ENCODE results near the gene SLC29A1. TPM values are rescaled to one million over a fixed set of nuclear protein-coding genes. Genes with fewer than 3 reads are reported as not detected.
A peak's percentile ranks its signal among the peaks of the same experiment; 100 is the strongest.

SLC29A1 gene
- total RNA-seq, 1 donor from 2014 or later: 55.0 TPM

DNA sequence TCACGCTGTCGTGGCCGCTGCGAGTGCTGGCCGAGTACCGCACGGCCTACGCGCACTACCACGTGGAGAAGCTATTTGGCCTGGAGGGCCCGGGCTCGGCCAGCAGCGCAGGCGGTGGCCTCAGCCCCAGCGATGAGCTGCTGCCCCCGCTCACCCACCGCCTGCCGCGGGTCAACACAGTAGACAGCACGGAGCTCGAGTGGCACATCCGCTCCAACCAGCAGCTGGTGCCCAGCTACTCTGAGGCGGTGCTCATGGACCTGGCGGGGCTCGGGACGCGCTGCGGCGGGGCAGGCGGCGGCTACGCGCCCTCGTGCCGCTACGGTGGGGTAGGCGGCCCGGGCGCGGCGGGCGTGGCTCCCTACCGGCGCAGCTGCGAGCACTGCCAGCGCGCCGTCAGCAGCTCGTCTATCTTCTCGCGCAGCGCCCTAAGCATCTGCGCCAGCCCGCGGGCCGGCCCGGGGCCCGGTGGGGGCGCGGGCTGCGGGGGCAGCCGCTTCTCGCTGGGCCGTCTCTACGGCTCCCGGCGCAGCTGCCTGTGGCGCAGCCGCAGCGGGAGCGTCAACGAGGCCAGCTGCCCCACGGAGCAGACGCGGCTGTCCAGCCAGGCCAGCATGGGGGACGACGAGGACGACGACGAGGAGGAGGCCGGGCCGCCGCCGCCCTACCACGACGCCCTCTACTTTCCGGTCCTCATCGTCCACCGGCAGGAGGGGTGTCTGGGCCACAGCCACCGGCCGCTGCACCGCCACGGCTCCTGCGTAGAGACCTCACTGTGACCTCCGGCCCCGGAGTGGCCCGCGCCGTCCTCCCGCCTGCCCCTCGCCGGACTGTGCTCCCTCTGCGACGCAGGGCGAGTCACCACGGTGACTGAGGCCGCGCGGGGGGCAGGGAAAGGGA, 52.6 kb downstream of the SLC29A1 start:
- Mint-ChIP-seq H3K4me3 (no peak overlapping the region), H3K36me3 (ENCODE audit: low read depth) (peaks cover 4% of the 10 kb centered on the region), H3K27me3 (ENCODE audit: low read depth) (peaks cover 19% of the 10 kb centered on the region), H3K9me3 (no peaks in the 10 kb centered on the region), H3K27ac (ENCODE audit: unreplicated experiment) (no peak overlapping the region), H3K4me1 (peaks cover 23% of the 10 kb centered on the region)
- TF ChIP-seq, protein P1, sequence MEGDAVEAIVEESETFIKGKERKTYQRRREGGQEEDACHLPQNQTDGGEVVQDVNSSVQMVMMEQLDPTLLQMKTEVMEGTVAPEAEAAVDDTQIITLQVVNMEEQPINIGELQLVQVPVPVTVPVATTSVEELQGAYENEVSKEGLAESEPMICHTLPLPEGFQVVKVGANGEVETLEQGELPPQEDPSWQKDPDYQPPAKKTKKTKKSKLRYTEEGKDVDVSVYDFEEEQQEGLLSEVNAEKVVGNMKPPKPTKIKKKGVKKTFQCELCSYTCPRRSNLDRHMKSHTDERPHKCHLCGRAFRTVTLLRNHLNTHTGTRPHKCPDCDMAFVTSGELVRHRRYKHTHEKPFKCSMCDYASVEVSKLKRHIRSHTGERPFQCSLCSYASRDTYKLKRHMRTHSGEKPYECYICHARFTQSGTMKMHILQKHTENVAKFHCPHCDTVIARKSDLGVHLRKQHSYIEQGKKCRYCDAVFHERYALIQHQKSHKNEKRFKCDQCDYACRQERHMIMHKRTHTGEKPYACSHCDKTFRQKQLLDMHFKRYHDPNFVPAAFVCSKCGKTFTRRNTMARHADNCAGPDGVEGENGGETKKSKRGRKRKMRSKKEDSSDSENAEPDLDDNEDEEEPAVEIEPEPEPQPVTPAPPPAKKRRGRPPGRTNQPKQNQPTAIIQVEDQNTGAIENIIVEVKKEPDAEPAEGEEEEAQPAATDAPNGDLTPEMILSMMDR (conservative IDR thresholded peaks at IDR 0.05): no peak
- DNase-seq (ENCODE audit: low read depth, low spot score): no peak

DNA sequence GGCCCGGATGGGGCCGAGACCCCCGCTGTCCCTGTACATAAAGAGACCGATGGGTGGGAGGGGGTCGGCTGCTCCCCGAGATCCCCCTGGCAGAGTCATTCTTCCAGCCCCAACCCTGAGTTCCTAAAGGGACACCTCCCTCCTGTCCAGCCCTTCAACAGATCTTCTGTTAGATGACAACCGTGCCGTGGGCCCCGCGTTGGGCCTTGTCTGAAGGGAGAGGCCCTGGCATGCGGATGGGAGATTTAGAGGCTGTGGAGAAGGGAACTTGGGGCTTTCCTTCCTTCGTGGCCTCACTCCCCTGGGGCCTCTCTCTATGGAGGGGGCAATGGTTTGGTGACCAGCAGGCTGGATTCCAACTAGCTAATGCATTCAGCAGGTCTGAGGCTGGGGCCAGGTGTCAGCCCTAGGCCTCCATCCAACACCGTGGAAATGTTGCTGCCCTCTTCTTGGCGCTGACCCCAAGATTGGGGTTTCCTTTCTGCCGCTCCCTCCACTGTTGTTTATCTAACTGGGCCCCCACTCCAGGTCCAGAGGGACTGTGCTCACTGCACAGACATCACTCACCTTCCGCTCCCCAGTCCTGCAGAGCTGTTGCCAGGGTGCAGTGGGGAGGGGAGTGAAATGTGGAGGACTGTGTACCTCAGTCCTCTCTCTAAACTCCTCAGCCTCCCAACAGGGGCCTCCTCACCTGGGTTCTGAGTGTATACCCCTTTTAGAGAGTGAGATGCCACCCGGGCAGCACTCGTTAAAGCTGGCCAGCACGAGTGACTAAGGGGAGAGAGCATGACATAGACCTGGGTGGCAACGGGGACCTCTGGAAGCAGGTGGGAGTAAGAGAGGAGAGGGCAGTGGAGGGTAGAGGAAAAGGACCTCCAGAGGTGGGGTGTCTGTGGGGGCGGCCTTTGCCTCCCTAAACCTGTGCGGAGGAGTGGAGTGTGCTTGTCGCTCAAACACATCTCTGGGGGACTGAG, 53.6 kb downstream of the SLC29A1 start:
- Mint-ChIP-seq H3K4me3 (peak overlapping the region; percentile 38), H3K27me3 (ENCODE audit: low read depth) (peaks cover 21% of the 10 kb centered on the region)

DNA sequence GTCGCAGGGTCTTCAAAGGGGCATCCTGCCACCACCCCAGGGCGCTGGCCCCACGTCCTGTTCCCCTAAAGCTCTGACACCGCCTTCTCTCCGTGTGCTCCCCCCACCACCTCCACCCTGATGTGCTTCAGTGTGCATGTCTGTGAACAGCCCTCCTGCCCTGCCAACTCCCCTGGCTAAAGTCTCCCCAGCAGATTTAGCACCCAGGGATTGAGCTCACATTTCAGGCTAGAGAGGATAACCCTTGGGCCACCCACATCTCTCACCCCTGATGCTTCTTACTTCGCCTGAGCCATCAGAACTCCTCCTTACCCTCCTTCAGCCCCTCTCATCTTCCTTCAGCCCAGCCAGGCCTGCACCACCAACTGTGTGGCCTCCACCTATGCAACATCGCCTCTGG, 54.4 kb downstream of the SLC29A1 start:
- no peak overlapping the region for H3K4me3 Mint-ChIP-seq
- TF ChIP-seq, protein P1 (conservative IDR thresholded peaks at IDR 0.05): no peak
- H3K4me1 Mint-ChIP-seq: peaks cover 7% of the 10 kb centered on the region
- peaks cover 23% of the 10 kb centered on the region for H3K27me3 Mint-ChIP-seq (ENCODE audit: low read depth)
- H3K27ac Mint-ChIP-seq (ENCODE audit: unreplicated experiment): no peak overlapping the region
- H3K36me3 Mint-ChIP-seq (ENCODE audit: low read depth): peaks cover 4% of the 10 kb centered on the region
- no peaks in the 10 kb centered on the region for H3K9me3 Mint-ChIP-seq
- no peak for DNase-seq (ENCODE audit: low read depth, low spot score)

More for the DNA sequence above, 53.6 kb downstream of the SLC29A1 start:
- TF ChIP-seq, protein P1 (conservative IDR thresholded peaks at IDR 0.05): no peak
- Mint-ChIP-seq H3K9me3 (no peaks in the 10 kb centered on the region), H3K36me3 (ENCODE audit: low read depth) (peaks cover 4% of the 10 kb centered on the region), H3K27ac (ENCODE audit: unreplicated experiment) (peak overlapping the region; percentile 84), H3K4me1 (peaks cover 14% of the 10 kb centered on the region)
- no peak for DNase-seq (ENCODE audit: low read depth, low spot score)

DNA sequence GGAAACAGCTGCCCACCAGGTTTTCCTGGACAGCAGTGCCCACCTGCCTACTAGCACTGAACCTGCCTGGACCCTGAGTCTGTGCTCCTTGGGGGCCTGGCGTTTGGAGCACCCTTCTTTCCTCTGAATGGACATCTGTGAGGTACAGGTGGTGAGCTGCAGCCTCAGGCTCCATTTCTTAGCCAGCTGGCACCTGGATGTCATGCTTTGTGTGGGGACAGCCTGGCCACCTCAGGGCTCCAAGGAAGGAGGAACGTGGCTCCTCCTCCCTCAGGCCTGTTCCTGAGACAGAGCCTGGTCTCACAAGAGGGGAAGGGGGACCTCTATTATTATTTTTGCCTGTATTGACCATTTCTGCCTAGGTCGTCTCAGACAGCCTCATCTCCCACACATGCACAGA, 54.9 kb downstream of the SLC29A1 start:
- no peak overlapping the region for H3K4me3 Mint-ChIP-seq
- peaks cover 23% of the 10 kb centered on the region for H3K27me3 Mint-ChIP-seq (ENCODE audit: low read depth)
- TF ChIP-seq, protein P1 (conservative IDR thresholded peaks at IDR 0.05): no peak
- no peaks in the 10 kb centered on the region for H3K9me3 Mint-ChIP-seq
- H3K27ac Mint-ChIP-seq (ENCODE audit: unreplicated experiment): no peak overlapping the region
- peaks cover 6% of the 10 kb centered on the region for H3K4me1 Mint-ChIP-seq
- H3K36me3 Mint-ChIP-seq (ENCODE audit: low read depth): peaks cover 4% of the 10 kb centered on the region
- no peak for DNase-seq (ENCODE audit: low read depth, low spot score)
